SK-N-SH treated with all-trans-retinoic acid at 6 μM for 48 hours (cell line): ENCODE data around the gene GNAS-AS1.

Experiments
- ATAC-seq: fragments of 200-7000 bp; cut with Tn5 transposase; 3 replicates; pipeline ENCODE4 v1.9.1; 2020; ENCODE audit warnings: mild to moderate bottlenecking, moderate library complexity
- ARNTL ChIP-seq: fragments of 450-650 bp; formaldehyde crosslinking; IDR thresholded peaks from 2 replicates; pipeline ENCODE4 v1.5.0; 2020; ENCODE audit warnings: low read depth, mild to moderate bottlenecking, moderate library complexity, borderline replicate concordance
- BACH2 ChIP-seq: fragments of 250-450 bp; sonication (Bioruptor Pico); IDR thresholded peaks from 2 replicates; pipeline ENCODE4 v1.9.0; 2021; ENCODE audit warnings: mild to moderate bottlenecking, borderline replicate concordance
- CREB5 ChIP-seq: fragments of 250-450 bp; sonication (Bioruptor Pico); IDR thresholded peaks from 2 replicates; pipeline ENCODE4 v1.5.1; 2020; ENCODE audit warnings: low read depth, mild to moderate bottlenecking, moderate library complexity
- CSDC2 ChIP-seq: fragments of 250-450 bp; sonication (Bioruptor Pico); IDR thresholded peaks from 2 replicates; pipeline ENCODE4 v1.5.0; 2020; ENCODE audit warnings: mild to moderate bottlenecking, moderate library complexity
- ESRRG ChIP-seq: fragments of 250-450 bp; sonication (Bioruptor Pico); IDR thresholded peaks from 2 replicates; pipeline ENCODE4 v1.6.1; 2021; ENCODE audit warnings: mild to moderate bottlenecking
- GLIS3 ChIP-seq: fragments of 250-450 bp; sonication (Bioruptor Pico); IDR thresholded peaks from 2 replicates; pipeline ENCODE4 v1.5.0; 2020; ENCODE audit warnings: mild to moderate bottlenecking, moderate library complexity
- ISL1 ChIP-seq: fragments of 250-450 bp; sonication (Bioruptor Pico); IDR thresholded peaks from 2 replicates; pipeline ENCODE4 v2.1.2; 2022; ENCODE audit warnings: mild to moderate bottlenecking, moderate library complexity
- OSR1 ChIP-seq: fragments of 250-450 bp; sonication (Bioruptor Pico); IDR thresholded peaks from 2 replicates; pipeline ENCODE4 v1.8.0; 2022; ENCODE audit warnings: moderate library complexity, mild to moderate bottlenecking, inconsistent platforms
- PPARA ChIP-seq: fragments of 250-450 bp; sonication (Bioruptor Pico); IDR thresholded peaks from 2 replicates; pipeline ENCODE4 v1.5.0; 2020; ENCODE audit warnings: mild to moderate bottlenecking, borderline replicate concordance
- RARB ChIP-seq: fragments of 250-450 bp; sonication (Bioruptor Pico); IDR thresholded peaks from 2 replicates; pipeline ENCODE4 v1.8.0; 2021; ENCODE audit warnings: mild to moderate bottlenecking, moderate library complexity
- SNAI2 ChIP-seq: fragments of 250-450 bp; sonication (Bioruptor Pico); IDR thresholded peaks from 2 replicates; pipeline ENCODE4 v1.5.0; 2020; ENCODE audit warnings: mild to moderate bottlenecking, moderate library complexity
- TCF4 ChIP-seq: fragments of 250-450 bp; sonication (Bioruptor Pico); IDR thresholded peaks from 2 replicates; pipeline ENCODE4 v1.8.0; 2021; ENCODE audit warnings: mild to moderate bottlenecking, moderate library complexity, borderline replicate concordance
- TOX ChIP-seq: fragments of 250-450 bp; sonication (Bioruptor Pico); IDR thresholded peaks from 2 replicates; pipeline ENCODE4 v1.8.0; 2021; ENCODE audit warnings: mild to moderate bottlenecking, moderate library complexity, borderline replicate concordance
- ZC3H10 ChIP-seq: fragments of 250-450 bp; sonication (Bioruptor Pico); IDR thresholded peaks from 2 replicates; pipeline ENCODE4 v1.5.1; 2021; ENCODE audit warnings: mild to moderate bottlenecking, moderate library complexity
- ZFP3 ChIP-seq: fragments of 250-450 bp; sonication (Bioruptor Pico); IDR thresholded peaks from 2 replicates; pipeline ENCODE4 v1.5.0; 2020; ENCODE audit warnings: mild to moderate bottlenecking, moderate library complexity
- ZFP30 ChIP-seq: fragments of 450-650 bp; formaldehyde crosslinking; IDR thresholded peaks from 2 replicates; pipeline ENCODE4 v1.5.0; 2022; ENCODE audit warnings: mild to moderate bottlenecking, moderate library complexity
- ZNF565 ChIP-seq: fragments of 450-650 bp; formaldehyde crosslinking; conservative IDR thresholded peaks from 2 replicates; pipeline ENCODE4 v1.5.0; 2020; ENCODE audit warnings: low read depth, mild to moderate bottlenecking, moderate library complexity
- ZNF70 ChIP-seq: fragments of 450-650 bp; formaldehyde crosslinking; IDR thresholded peaks from 2 replicates; pipeline ENCODE4 v1.5.0; 2020; ENCODE audit warnings: mild to moderate bottlenecking, moderate library complexity
- TF ChIP-seq, protein P1 (sequence below): fragments of 250-450 bp; sonication (Bioruptor Pico); IDR thresholded peaks from 2 replicates; pipeline ENCODE4 v1.8.0; 2020; ENCODE audit warnings: mild to moderate bottlenecking, moderate library complexity, borderline replicate concordance
- TF ChIP-seq, protein P2 (sequence below): fragments of 250-450 bp; sonication (Bioruptor Pico); IDR thresholded peaks from 2 replicates; pipeline ENCODE4 v1.5.1; 2021; ENCODE audit warnings: mild to moderate bottlenecking, moderate library complexity
- TF ChIP-seq, protein P3 (sequence below): fragments of 250-450 bp; sonication (Bioruptor Pico); IDR thresholded peaks from 2 replicates; pipeline ENCODE4 v1.8.0; 2021; ENCODE audit warnings: low read depth, mild to moderate bottlenecking, moderate library complexity, borderline replicate concordance

GNAS-AS1 gene

GRCh38 chr20:58837717-58838116 is 13.0 kb downstream of the GNAS-AS1 start:
- no peak for ATAC-seq
- TF ChIP-seq BACH2 (CRISPR knock-in tag) (no peak), OSR1 (CRISPR knock-in tag) (no peak), ZFP3 (CRISPR knock-in tag) (no peak), ISL1 (no peak), GLIS3 (CRISPR knock-in tag) (no peak), SNAI2 (CRISPR knock-in tag) (no peak), ZC3H10 (CRISPR knock-in tag) (no peak)

GRCh38 chr20:58836616-58837204 is 14.0 kb downstream of the GNAS-AS1 start:
- TF ChIP-seq ZFP3 (CRISPR knock-in tag), result no peak
- no peak for TF ChIP-seq ZNF70
- no peak for TF ChIP-seq SNAI2 (CRISPR knock-in tag)
- TF ChIP-seq ARNTL, result no peak
- no peak for TF ChIP-seq OSR1 (CRISPR knock-in tag)
- no peak for TF ChIP-seq CREB5 (CRISPR knock-in tag)
- no peak for TF ChIP-seq ESRRG (CRISPR knock-in tag)
- TF ChIP-seq ISL1, result no peak
- TF ChIP-seq, protein P1, sequence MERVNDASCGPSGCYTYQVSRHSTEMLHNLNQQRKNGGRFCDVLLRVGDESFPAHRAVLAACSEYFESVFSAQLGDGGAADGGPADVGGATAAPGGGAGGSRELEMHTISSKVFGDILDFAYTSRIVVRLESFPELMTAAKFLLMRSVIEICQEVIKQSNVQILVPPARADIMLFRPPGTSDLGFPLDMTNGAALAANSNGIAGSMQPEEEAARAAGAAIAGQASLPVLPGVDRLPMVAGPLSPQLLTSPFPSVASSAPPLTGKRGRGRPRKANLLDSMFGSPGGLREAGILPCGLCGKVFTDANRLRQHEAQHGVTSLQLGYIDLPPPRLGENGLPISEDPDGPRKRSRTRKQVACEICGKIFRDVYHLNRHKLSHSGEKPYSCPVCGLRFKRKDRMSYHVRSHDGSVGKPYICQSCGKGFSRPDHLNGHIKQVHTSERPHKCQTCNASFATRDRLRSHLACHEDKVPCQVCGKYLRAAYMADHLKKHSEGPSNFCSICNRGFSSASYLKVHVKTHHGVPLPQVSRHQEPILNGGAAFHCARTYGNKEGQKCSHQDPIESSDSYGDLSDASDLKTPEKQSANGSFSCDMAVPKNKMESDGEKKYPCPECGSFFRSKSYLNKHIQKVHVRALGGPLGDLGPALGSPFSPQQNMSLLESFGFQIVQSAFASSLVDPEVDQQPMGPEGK, result no peak
- TF ChIP-seq BACH2 (CRISPR knock-in tag), result no peak
- TF ChIP-seq TOX (CRISPR knock-in tag), result no peak
- no peak for TF ChIP-seq GLIS3 (CRISPR knock-in tag)
- TF ChIP-seq TCF4 (CRISPR knock-in tag), result no peak
- no peak for TF ChIP-seq ZC3H10 (CRISPR knock-in tag)
- no peak for ATAC-seq

DNA sequence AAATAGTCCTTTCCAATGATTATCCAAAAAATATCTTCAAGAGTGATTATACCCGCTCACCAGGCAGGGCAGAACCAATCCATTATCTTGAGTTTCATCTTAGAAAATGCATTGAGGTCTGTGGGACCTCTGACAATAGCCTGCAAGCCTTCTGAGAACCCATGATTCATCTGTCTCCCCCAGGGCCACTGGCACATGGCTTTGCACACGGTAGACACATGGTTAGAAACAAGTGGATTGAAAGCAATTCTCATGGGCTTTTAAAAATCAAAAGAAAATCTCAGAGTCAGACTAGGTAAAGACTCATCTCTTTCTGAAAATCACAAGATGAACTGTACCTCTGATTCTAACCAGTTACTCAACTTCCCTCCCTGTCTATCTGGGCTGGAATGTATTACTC is 15.5 kb downstream of the GNAS-AS1 start:
- ATAC-seq, result no peak
- TF ChIP-seq, protein P1, result no peak
- TF ChIP-seq SNAI2 (CRISPR knock-in tag) (no peak), BACH2 (CRISPR knock-in tag) (no peak), TOX (CRISPR knock-in tag) (no peak), PPARA (no peak), GLIS3 (CRISPR knock-in tag) (no peak), CSDC2 (CRISPR knock-in tag) (no peak), ZFP3 (CRISPR knock-in tag) (no peak), ZNF70 (no peak), ESRRG (CRISPR knock-in tag) (no peak), ZNF565 (CRISPR knock-in tag) (no peak), ZFP30 (CRISPR knock-in tag) (no peak), ARNTL (no peak), TCF4 (CRISPR knock-in tag) (no peak), ZC3H10 (CRISPR knock-in tag) (no peak), ISL1 (no peak), OSR1 (CRISPR knock-in tag) (no peak), RARB (CRISPR knock-in tag) (no peak)
- TF ChIP-seq, protein P2, sequence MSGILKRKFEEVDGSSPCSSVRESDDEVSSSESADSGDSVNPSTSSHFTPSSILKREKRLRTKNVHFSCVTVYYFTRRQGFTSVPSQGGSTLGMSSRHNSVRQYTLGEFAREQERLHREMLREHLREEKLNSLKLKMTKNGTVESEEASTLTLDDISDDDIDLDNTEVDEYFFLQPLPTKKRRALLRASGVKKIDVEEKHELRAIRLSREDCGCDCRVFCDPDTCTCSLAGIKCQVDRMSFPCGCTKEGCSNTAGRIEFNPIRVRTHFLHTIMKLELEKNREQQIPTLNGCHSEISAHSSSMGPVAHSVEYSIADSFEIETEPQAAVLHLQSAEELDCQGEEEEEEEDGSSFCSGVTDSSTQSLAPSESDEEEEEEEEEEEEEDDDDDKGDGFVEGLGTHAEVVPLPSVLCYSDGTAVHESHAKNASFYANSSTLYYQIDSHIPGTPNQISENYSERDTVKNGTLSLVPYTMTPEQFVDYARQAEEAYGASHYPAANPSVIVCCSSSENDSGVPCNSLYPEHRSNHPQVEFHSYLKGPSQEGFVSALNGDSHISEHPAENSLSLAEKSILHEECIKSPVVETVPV (CRISPR knock-in tag), result no peak
- TF ChIP-seq, protein P3, sequence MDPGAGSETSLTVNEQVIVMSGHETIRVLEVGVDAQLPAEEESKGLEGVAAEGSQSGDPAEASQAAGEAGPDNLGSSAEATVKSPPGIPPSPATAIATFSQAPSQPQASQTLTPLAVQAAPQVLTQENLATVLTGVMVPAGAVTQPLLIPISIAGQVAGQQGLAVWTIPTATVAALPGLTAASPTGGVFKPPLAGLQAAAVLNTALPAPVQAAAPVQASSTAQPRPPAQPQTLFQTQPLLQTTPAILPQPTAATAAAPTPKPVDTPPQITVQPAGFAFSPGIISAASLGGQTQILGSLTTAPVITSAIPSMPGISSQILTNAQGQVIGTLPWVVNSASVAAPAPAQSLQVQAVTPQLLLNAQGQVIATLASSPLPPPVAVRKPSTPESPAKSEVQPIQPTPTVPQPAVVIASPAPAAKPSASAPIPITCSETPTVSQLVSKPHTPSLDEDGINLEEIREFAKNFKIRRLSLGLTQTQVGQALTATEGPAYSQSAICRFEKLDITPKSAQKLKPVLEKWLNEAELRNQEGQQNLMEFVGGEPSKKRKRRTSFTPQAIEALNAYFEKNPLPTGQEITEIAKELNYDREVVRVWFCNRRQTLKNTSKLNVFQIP (CRISPR knock-in tag), result no peak
- TF ChIP-seq, all 23 proteins: peak for 0
